ENCODE measurements around the gene ZNF280C. TPM values are rescaled to one million over a fixed set of nuclear protein-coding genes. Genes with fewer than 3 reads are reported as not detected.

Gene ZNF280C
- 1 to 10 TPM; 3.1 to 5.5 (median 4.2) TPM for total RNA-seq

GRCh38 chrX:130268449-130269170, at the start of gene ZNF280C:
Gene ZNF280C (minus strand): TSS chrX:130268899. CDS start chrX:130260449, 8,450 bp downstream.
- no peak for TF ChIP-seq CTCF (IDR thresholded peaks at IDR 0.05; ENCODE audit: low read depth)

- no peak for TF ChIP-seq CTCF (IDR thresholded peaks at IDR 0.05; ENCODE audit: low read depth)
Measured at GRCh38 chrX:130304587-130305368, 36.1 kb upstream of the ZNF280C start.

- TF ChIP-seq CTCF (IDR thresholded peaks at IDR 0.05; ENCODE audit: low read depth) = no peak
Measured at GRCh38 chrX:130301977-130302376, 33.3 kb upstream of the ZNF280C start.

GRCh38 chrX:130301405-130301804, 32.7 kb upstream of the ZNF280C start:
- no peak for TF ChIP-seq CTCF (IDR thresholded peaks at IDR 0.05; ENCODE audit: low read depth)

- no peak for TF ChIP-seq CTCF (IDR thresholded peaks at IDR 0.05; ENCODE audit: low read depth)
Measured at GRCh38 chrX:130300010-130300282, 31.2 kb upstream of the ZNF280C start.

GRCh38 chrX:130299279-130300009, 30.7 kb upstream of the ZNF280C start:
- TF ChIP-seq CTCF (IDR thresholded peaks at IDR 0.05; ENCODE audit: low read depth) = no peak

- no peak for TF ChIP-seq CTCF (IDR thresholded peaks at IDR 0.05; ENCODE audit: low read depth)
Measured at GRCh38 chrX:130296743-130297142, 28.0 kb upstream of the ZNF280C start.
